Neural progenitor cell (in vitro differentiated cells): ENCODE measurements around the gene ARHGAP21.

Experiments
- EZH2 ChIP-seq: fragments of 200-600 bp; sonication (generic); IDR thresholded peaks from 2 replicates; pipeline ENCODE4 v1.6.1; 2017; ENCODE audit warnings: antibody characterized with exemption, mild to moderate bottlenecking, moderate library complexity
- TF ChIP-seq, protein P1 (sequence below): fragments of 200-600 bp; sonication (generic); IDR thresholded peaks from 2 replicates; pipeline ENCODE4 v1.5.1; 2017; ENCODE audit warnings: antibody characterized with exemption, mild to moderate bottlenecking

DNA sequence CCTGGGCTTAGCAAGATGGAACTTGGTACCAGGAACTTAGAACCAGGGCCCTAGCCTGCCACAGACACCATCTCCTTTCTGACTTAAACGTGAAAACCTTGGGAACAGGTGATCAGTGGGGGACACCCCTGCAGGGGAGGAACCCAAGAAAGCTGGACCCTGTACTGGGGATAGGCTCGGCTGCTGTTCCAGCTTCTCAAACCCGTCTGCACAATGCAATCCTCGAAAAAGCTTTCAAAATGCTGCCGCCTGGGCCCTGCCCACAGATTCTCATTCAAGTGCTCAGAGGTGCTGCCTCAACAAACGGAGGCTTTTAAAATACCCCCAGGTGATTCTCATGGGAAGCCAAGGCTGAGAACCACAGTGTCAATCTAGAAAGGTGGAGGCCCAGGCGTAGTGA is 169.7 kb downstream of the ARHGAP21 start:
- TF ChIP-seq, protein P1, sequence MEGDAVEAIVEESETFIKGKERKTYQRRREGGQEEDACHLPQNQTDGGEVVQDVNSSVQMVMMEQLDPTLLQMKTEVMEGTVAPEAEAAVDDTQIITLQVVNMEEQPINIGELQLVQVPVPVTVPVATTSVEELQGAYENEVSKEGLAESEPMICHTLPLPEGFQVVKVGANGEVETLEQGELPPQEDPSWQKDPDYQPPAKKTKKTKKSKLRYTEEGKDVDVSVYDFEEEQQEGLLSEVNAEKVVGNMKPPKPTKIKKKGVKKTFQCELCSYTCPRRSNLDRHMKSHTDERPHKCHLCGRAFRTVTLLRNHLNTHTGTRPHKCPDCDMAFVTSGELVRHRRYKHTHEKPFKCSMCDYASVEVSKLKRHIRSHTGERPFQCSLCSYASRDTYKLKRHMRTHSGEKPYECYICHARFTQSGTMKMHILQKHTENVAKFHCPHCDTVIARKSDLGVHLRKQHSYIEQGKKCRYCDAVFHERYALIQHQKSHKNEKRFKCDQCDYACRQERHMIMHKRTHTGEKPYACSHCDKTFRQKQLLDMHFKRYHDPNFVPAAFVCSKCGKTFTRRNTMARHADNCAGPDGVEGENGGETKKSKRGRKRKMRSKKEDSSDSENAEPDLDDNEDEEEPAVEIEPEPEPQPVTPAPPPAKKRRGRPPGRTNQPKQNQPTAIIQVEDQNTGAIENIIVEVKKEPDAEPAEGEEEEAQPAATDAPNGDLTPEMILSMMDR: no peak
- TF ChIP-seq EZH2: no peak
